Astrocyte of the cerebellum (primary cell): Measurements from ENCODE around the gene BTG4.

Source experiments
- DNase-seq: peaks from one replicate; pipeline ENCODE4 v3.0.0-alpha.2; 2011; ENCODE audit warnings: low read depth
- H3K4me3 ChIP-seq: 2 replicates; pipeline ENCODE4 v1.5.1; 2011; ENCODE audit warnings: mild to moderate bottlenecking, low read depth, low read length, moderate library complexity
- CTCF ChIP-seq: IDR thresholded peaks from 2 replicates; pipeline ENCODE4 v1.5.1; 2012; ENCODE audit warnings: low read length, low read depth, moderate library complexity, mild to moderate bottlenecking; ENCODE audit errors: missing control alignments
- in situ Hi-C: cut with HindIII; loops from 2 replicates; pipeline ENCODE4 v1.10.0; 2017; ENCODE audit warnings: low sequenced_read_pairs

The BTG4 gene

DNA sequence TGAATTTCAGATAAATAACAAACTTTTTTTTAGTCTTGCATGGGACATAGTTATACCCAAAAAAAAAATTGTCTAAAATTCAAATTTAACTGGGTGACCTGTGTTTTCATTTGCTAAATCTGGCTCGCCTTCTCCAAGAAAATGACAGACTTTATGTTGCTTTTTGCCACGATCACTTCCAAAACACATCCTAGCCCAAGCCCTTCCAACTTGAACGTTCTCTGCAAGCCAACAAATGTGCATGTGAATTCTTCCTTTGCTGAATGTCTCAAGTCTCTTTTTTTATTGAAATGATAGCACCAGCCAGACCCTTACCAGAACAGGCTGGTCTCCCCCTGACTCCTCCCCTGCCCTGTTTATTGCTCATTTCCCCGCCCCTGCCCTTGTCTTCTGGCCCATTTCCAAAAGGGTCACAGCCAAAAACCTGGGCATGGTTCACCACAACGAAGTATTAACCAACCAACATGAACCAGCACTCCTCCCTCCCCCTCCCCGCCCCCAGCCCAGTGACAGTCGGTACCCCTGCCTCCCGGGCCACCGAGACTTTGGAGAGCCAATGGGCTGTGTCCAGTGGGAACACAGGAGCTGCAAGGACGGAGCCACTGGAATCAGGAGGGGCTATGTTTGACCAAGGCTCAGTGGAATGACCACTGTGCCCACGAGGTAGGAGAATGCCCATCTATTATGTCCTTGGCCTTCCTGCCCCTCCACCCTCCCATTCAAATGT lies 63.2 kb downstream of the BTG4 start:
- in situ Hi-C loops: loop anchor here (25.0 kb wide), 1 partner anchor 162 kb away; the partner anchor contains the start of gene POU2AF3
- no peak overlapping the region for H3K4me3 ChIP-seq
- no peak for DNase-seq
- no peak for TF ChIP-seq CTCF

DNA sequence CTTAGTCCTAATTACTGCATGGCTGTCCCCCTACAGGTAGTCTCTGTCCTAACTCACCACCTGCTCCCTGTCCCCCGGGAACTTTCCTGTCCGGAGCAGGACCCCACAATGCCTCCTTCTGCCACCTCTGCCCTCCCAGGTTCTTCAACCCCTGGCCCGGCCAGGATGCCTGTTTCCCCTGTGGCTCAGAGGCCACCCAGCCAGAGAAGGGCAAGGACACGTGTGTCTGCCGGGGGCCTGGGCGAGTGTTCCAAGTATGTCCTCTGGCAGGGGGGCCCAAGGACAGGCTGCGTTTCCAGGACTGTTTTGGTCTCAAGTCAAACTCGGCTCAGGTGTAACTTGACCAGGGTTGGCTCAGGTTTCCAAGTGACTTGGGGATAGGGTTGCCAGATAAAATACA lies 63.8 kb downstream of the BTG4 start:
- no peak for DNase-seq
- H3K4me3 ChIP-seq: no peak overlapping the region
- in situ Hi-C loops: loop anchor here (25.0 kb wide), 1 partner anchor 161 kb away; the partner anchor contains the start of gene POU2AF3
- no peak for TF ChIP-seq CTCF

DNA sequence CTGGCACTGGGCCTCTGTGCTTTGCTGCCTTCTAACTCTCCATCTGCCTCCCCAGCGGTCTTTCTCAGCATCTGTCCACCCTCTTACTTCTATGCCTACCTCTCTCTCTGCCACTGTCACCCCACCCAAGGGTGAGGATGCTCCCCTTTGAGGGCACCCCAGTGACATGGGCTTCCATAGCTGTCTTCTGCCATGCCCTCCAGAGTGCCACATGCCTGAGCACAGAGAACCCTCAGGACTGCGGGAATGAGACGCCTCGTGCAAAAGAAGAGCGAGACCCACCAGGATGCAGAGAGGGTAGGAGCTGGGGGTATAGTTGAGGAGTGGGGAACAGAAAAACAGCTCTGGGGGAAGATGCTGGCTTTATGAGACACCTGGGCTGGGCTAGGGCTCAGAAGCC lies 64.3 kb downstream of the BTG4 start:
- H3K4me3 ChIP-seq: no peak overlapping the region
- in situ Hi-C loops: loop anchor here (25.0 kb wide), 1 partner anchor 161 kb away; the partner anchor contains the start of gene POU2AF3
- DNase-seq: no peak
- TF ChIP-seq CTCF: no peak

DNA sequence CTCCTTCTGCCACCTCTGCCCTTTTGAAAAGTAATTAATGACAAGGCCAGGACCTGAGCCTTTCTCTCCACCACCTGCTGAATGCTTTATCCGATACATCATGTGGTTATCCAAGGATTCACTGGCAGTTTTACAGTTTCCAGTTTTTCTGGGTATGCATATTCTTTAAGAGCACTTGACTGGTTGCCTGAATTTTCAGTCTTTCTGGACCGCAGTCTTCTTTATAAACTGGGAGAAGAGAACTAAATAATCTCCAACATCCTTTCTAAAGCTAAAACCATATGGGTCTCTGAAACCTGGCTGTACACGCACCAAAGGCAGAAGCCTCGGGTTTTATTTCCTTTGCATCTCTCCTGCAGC lies 65.1 kb downstream of the BTG4 start:
- no peak for DNase-seq
- in situ Hi-C loops: loop anchor here (25.0 kb wide), 1 partner anchor 160 kb away; the partner anchor contains the start of gene POU2AF3
- TF ChIP-seq CTCF: no peak
- no peak overlapping the region for H3K4me3 ChIP-seq

GRCh38 chr11:111446404-111447111 lies 65.6 kb downstream of the BTG4 start:
- peak; percentile 80 for DNase-seq
- TF ChIP-seq CTCF: peak; percentile 92
- H3K4me3 ChIP-seq: no peak overlapping the region
- in situ Hi-C loops: loop anchor here (25.0 kb wide), 1 partner anchor 159 kb away; the partner anchor contains the start of gene POU2AF3

- in situ Hi-C loops: loop anchor here (25.0 kb wide), 1 partner anchor 158 kb away; the partner anchor contains the start of gene POU2AF3
- no peak for TF ChIP-seq CTCF
- no peak for DNase-seq
- H3K4me3 ChIP-seq: no peak overlapping the region
Measured at GRCh38 chr11:111445586-111445985, 66.6 kb downstream of the BTG4 start.
